NCI-H1417 treated with DMSO at 0.1 percent for 48 hours (cell line): ENCODE data around the gene MAPK8IP3.
"Not testable (repeated sequence)": the region's sequence is repeated elsewhere in the genome, so short reads cannot be mapped to it uniquely, and the experiment has no call there.

Experiments
- DNase-seq: peaks from one replicate; lab custom pipeline; 2025; lab: John Stamatoyannopoulos, UW

The MAPK8IP3 gene

DNA sequence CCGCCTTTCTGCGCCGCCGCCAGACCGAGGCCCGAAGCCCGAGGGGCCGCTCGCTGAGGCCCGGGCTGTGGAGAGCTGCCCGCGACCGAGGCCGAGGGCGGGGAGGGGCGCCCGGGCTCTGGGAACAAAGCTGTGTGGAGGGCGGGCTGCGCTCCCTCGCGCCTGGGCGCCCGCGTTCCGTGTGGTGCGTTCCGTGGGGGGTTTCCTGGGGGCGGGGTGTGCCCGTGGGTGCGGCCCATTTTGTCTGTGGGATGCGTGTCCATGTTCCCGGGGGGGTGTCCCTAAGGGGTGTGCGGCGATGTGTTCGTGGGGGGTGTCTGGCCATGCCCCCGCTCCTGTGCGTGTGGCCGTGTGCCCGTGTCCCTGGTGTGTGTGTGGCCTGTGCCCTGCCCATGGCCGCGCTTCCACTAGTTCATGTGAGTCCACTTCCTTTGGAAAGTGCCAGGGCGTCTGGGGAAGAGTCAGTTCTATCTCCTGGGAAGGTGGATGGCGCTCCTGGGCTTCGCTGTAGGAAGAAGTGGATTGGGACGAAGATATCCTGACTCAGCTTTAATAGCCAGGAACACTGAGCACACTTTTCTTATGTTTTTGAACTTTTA is 27.4 kb upstream of the MAPK8IP3 start:
- DNase-seq, result no peak

- DNase-seq, result no peak
Measured at GRCh38 chr16:1680361-1680760, 25.6 kb upstream of the MAPK8IP3 start.

GRCh38 chr16:1681032-1681431 is 25.0 kb upstream of the MAPK8IP3 start:
- no peak for DNase-seq

DNA sequence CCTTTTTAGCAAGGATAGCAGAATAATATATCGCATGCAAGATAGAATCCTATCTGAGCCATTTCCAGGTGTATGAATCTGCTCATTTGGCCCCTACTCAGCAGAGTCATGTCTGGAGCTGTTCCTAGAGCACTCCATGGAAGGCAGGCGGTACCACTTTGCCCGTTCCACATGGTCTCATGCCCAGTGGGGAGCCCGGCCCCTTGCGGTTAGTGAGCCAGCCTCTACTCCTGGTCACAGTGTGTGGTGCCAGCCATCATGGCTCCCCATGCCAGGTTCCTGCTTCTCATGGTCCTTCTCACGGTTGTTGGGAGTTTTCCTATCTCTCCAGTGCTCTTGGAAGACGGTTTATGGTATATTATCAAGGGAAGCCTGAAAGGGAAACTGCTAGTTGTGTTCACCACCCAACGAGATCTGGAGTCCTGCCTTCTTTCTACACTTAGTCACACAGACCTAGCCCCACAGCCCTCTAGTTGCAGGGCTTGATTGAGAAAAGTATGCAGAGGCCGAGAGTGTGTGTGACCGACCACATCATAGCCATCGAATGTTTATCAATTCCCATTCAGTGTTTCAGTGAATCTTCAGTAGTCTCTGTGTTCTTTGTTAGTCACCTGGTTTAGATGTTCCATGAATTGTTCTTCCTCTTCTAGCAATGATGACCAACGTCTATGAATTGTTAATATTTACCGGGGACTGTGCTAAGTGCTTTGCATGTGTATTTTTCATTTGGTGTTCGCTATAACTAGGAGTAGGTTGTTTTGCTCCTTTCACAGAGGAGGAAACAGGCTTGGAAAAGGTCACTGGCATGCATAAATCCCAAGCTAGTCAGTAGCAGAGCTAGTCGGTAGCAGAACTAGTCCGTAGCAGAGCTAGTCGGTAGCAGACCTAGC is 18.3 kb upstream of the MAPK8IP3 start:
- no peak for DNase-seq

DNA sequence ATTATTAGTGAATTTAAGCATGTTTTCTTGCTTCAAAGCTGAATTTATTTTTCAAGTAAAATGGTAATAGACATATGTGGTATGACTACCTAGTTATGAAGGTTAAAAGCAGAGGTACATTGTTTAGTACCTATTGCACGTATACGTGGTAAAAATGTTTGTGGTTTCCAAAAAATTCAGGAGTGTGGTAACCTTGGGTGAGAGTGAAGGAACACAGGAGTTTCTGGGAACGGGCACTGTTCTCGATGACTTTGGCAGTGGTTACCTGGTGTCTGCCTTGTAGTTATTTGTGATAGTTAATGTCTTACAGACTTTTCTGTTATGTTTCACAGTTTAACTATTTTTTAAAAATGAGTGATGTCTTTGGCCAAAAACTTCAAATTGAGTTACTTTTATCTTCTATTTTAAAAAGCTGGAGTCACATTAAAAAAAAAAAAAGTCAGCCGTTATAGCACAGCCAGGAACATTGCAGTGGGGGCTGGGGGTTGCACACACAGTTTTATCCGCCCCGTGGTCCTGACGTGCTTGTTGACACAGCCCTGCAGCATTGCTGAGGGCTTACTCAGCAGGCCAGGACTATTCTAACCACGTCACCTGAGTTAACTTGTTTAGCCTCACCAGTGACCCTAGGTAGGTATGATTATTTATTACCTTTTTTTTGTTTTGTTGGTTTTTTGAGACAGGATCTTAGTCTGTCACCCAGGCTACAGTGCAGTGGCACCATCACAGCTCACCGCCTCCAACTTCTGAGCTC is 17.0 kb upstream of the MAPK8IP3 start:
- DNase-seq, result no peak

- no peak for DNase-seq
Measured at GRCh38 chr16:1689853-1690252, 16.1 kb upstream of the MAPK8IP3 start.

DNA sequence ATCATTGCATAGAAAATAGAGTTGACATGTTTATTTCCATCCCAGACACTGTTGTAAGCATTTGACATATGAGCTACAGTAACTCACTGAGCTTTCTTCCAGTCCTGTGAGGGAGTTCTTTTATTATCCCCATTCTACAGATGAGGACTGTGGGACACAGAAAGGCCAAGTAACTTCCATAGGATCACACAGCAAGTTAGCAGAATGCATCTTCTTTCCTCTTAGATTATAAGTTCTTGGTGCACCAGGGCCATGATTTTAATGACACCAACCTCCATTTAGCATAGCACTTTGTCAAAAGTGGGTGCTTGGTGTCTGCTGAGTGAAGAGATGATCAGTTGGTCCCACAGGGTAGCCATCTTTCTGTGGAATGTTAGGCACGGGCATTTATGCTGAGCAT is 15.2 kb upstream of the MAPK8IP3 start:
- no peak for DNase-seq

- DNase-seq, result no peak
Measured at GRCh38 chr16:1691276-1691675, 14.7 kb upstream of the MAPK8IP3 start.

GRCh38 chr16:1691956-1692355 is 14.0 kb upstream of the MAPK8IP3 start:
- DNase-seq, result no peak

DNA sequence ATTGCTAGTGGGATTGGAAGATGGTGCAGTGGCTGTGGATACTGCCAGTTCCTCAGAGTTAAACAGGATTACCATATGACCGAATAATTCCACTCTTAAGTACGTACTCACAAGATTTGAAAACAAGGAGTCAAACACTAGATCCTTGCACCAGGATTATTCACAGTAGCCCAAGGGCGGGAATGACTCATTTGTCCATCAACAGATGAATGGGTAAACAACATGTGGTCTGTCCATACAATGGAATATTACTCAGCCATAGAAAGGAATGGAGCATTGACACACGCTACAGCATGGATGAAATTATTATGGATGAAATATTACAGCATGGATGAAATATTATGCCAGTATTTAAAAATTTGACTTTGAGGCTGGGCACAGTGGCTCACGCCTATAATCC is 9.1 kb upstream of the MAPK8IP3 start:
- DNase-seq, result no peak

DNA sequence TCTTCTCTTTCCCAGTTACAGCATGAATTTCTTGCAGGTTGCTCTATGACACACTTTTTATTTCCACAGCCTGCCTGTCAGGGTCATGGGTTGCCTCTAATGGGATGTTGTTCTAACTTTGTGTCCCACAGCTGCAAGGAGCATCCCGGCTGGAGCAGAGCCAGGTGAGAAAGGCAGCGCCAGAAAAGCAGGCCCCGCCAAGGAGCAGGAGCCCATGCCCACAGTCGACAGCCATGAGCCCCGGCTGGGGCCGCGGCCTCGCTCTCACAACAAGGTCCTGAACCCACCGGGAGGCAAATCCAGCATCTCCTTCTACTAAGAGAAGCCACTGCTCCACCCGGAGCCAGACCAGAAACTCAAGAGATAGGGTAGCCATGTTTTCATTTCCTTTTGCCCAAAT is 7.3 kb upstream of the MAPK8IP3 start:
- no peak for DNase-seq

GRCh38 chr16:1700246-1700645 is 5.7 kb upstream of the MAPK8IP3 start:
- no peak for DNase-seq

DNA sequence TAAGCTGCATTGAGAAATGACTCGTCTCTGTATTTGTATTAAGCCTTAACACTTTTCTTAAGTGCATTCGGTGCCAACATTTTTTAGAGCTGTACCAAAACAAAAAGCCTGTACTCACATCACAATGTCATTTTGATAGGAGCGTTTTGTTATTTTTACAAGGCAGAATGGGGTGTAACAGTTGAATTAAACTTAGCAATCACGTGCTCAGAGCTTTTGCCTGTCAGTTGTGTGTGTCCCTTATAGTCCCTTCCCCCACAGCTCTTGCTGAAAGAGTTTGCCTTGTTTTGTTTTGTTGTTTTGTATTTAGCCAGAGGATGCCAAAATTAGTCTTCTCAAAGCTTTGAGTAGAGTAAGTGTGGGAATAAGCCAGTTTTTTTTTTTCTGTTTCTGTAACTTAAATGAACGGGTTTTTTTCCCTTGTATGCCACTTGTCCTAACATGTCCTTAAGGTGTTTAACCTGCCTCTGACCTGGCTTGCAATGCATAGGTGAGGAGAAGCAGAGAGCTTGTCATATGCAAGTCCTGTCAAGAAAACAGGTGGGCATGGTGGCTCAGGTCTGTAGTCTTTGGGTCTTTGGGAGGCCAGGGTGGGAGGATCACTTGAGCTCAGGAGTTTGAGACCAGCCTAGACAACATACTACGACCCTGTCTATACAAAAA is 4.6 kb upstream of the MAPK8IP3 start:
- no peak for DNase-seq

- not testable (repeated sequence) for DNase-seq
Measured at GRCh38 chr16:1705324-1705687, 689 bp upstream of the MAPK8IP3 start.

DNA sequence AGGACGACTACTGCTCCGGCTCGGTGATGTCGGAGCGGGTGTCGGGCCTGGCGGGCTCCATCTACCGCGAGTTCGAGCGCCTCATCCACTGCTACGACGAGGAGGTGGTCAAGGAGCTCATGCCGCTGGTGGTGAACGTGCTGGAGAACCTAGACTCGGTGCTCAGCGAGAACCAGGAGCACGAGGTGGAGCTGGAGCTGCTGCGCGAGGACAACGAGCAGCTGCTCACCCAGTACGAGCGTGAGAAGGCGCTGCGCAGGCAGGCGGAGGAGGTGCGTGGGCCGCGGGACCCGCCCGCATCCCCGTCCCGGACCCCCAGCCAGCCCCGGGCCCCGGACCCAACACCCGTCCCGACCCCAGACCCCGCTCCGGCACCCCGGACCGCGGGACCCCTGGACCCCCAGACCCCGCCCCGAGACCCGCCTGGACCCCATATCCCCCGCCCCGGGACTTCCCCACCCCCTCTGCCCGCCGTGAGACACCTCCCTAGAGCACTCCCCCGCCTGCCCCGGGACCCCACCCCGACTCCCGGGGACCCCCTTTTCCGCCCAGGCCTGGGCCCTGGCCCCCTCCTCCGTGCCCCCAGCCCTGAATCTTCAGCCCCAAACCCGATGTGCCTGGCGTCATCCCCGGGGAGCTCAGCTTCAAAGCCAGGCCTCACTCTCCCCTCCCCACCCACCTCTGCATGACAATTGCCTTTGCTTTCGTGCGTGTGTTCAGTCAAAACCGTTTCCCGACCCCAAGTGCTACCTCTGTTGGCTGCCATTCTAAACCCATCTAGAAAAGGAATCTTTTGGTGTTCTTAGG is 594 bp downstream of the MAPK8IP3 start:
- no peak for DNase-seq

GRCh38 chr16:1707193-1707790 is 1.3 kb downstream of the MAPK8IP3 start:
- no peak for DNase-seq

DNA sequence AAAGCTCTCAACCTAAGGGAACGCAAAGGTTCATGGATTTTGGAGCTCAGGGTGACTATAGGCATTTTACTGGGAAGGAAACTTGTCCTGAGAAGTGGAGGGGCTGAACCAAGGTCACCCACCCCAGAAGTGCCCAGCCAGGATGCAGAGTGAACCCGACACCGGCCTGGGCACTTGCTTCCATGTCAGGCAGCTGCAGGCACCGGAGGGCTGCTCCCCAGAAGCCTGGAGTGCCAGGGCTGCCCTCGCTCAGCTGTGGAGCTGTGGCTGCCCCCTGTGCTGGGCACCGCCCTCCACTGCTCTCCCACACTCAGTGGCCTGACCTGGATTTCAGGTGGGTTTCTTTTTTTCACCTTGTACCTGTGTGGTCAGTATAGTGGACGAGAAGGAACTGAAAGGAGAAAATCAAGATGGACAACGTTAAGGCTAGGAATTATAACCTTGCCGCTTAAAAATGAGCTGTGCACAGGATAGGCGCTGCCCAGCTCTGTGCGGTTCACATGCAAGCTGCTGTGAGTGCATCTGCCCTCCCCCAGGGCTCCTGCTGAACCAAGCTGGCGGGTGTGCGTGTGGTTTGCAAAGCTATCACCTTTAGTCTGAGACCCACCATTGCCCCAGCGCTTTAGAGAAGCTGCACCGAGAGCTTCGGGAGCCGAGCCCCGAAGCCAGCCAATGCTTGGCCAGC is 2.2 kb downstream of the MAPK8IP3 start:
- DNase-seq, result no peak

- no peak for DNase-seq
Measured at GRCh38 chr16:1708768-1709180, 2.8 kb downstream of the MAPK8IP3 start.

DNA sequence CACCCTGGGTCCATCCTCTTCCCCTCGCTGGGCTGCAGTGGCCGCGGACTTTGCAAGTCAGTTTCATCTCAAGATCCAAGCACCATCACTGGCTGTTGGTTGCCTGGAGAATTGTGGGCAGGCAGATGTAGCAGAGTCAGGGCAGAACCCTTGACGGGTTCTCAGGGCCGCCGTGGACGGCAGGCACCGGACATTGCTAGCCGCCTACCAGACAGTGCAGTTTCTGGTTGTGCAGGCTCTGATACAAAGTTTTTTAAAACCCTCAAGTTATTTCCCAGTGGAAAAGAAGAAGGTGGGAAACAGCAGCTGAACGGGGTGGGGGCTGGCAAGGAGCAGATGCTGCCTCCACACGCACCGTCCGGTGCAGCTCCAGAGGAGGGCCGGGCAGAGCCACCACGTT is 3.4 kb downstream of the MAPK8IP3 start:
- DNase-seq, result no peak

DNA sequence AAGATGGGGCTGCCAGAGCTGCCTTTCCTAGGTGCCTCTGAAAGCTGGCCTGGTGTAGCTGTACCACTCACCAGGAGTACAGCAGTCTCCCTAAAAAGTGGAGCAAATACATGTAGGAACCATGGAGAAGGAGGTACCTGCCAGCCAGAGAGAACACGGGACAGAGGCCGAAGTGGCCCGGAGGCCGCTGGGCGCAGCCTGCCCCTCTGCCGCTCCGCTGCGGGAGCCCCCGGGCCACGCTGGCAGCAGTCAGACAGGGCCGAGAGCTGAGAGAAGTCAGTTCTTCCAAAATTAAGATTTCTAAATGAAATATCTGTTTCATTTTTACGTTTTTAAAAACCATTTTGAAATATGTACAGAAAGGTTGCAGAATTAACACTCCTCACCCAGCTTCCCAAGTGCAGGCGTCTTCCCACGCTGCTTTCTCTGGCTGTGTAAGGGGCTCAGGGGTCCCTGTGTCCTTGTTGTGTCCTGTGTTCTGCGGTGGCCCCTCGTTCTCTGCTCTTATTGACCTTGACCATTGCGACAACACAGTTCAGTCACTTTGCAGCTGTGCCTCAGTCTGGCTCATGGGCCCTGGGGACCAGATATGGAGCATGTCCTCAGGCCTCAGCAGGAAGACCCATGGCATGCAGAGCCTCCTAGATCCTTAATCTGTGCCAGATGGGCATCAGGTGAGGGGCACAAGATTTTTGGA is 5.0 kb downstream of the MAPK8IP3 start:
- no peak for DNase-seq
